Liver (tissue), 9 donors: ENCODE data around the gene THOC2. TPM values are rescaled to one million over a fixed set of nuclear protein-coding genes. Genes with fewer than 3 reads are reported as not detected.

ENCODE experiments used
- DNase-seq: peaks from one replicate; pipeline ENCODE4 v3.0.0-alpha.2; 2017; ENCODE audit warnings: low spot score
- H3K27ac ChIP-seq, 2 donors: one replicate each; pipeline ENCODE4 v1.7.0; 2013; ENCODE audit warnings: inconsistent platforms in 2 of 2, low read length in 2 of 2, control low read depth in 1 of 2, low read depth in 1 of 2, mild to moderate bottlenecking in 1 of 2
- H3K27me3 ChIP-seq, 4 donors: one replicate each; pipeline versions ENCODE4 v1.6.1 to v1.7.0; 2013; ENCODE audit warnings: low read length in 3 of 4, inconsistent platforms in 1 of 4, mild to moderate bottlenecking in 1 of 4, moderate library complexity in 1 of 4; ENCODE audit not compliant: control insufficient read depth in 4 of 4, insufficient read depth in 4 of 4
- H3K36me3 ChIP-seq, 4 donors: one replicate each; pipeline versions ENCODE4 v1.6.1 to v1.7.0; 2013; ENCODE audit warnings: low read length in 3 of 4, mild to moderate bottlenecking in 3 of 4, low read depth in 1 of 4, moderate library complexity in 1 of 4; ENCODE audit not compliant: control insufficient read depth in 4 of 4, insufficient read depth in 3 of 4
- H3K4me1 ChIP-seq, 4 donors: one replicate each; pipeline versions ENCODE4 v1.6.1 to v1.7.0; 2013; ENCODE audit warnings: low read length in 3 of 4, mild to moderate bottlenecking in 3 of 4, moderate library complexity in 1 of 4; ENCODE audit not compliant: control insufficient read depth in 4 of 4, insufficient read depth in 4 of 4
- H3K4me3 ChIP-seq, 3 donors: one replicate each; pipeline versions ENCODE4 v1.6.1 to v1.7.0; 2013; ENCODE audit warnings: low read length in 3 of 3, control low read depth in 1 of 3, low read depth in 1 of 3, mild to moderate bottlenecking in 1 of 3
- H3K9ac ChIP-seq, 2 donors: one replicate each; pipeline ENCODE4 v1.7.0; 2013; ENCODE audit warnings: low read length in 2 of 2, mild to moderate bottlenecking in 2 of 2, moderate library complexity in 2 of 2, control low read depth in 1 of 2, low read depth in 1 of 2
- H3K9me3 ChIP-seq, 4 donors: one replicate each; pipeline versions ENCODE4 v1.6.1 to v1.7.0; 2013; ENCODE audit warnings: low read length in 3 of 4; ENCODE audit not compliant: control insufficient read depth in 4 of 4
- EGR1 ChIP-seq, 2 donors: IDR thresholded peaks; 2 replicates each; pipeline ENCODE4 v1.6.1; 2016 to 2018; ENCODE audit warnings: antibody characterized with exemption in 2 of 2, low read depth in 2 of 2
- FOXA1 ChIP-seq: IDR thresholded peaks from 2 replicates; pipeline ENCODE4 v1.6.1; 2016; ENCODE audit warnings: antibody characterized with exemption
- FOXA2 ChIP-seq: IDR thresholded peaks from 2 replicates; pipeline ENCODE4 v1.6.1; 2016; ENCODE audit warnings: antibody characterized with exemption
- GABPA ChIP-seq, 2 donors: IDR thresholded peaks in 1 of 2; conservative IDR thresholded peaks in 1 of 2; 2 replicates each; pipeline ENCODE4 v1.6.1; 2016; ENCODE audit warnings: antibody characterized with exemption in 2 of 2, mild to moderate bottlenecking in 1 of 2, moderate library complexity in 1 of 2
- HNF4A ChIP-seq, 2 donors: conservative IDR thresholded peaks; 2 replicates each; pipeline ENCODE4 v1.6.1; 2016; ENCODE audit warnings: antibody characterized with exemption in 2 of 2, mild to moderate bottlenecking in 2 of 2
- HNF4G ChIP-seq: IDR thresholded peaks from 2 replicates; pipeline ENCODE4 v1.6.1; 2016; ENCODE audit warnings: antibody characterized with exemption
- JUND ChIP-seq, 2 donors: IDR thresholded peaks; 2 replicates each; pipeline ENCODE4 v1.6.1; 2016; ENCODE audit warnings: antibody characterized with exemption in 2 of 2
- NR2F2 ChIP-seq: IDR thresholded peaks from 2 replicates; pipeline ENCODE4 v1.6.1; 2016; ENCODE audit warnings: antibody characterized with exemption
- RAD21 ChIP-seq, 2 donors: IDR thresholded peaks; 2 replicates each; pipeline ENCODE4 v1.6.1; 2016; ENCODE audit warnings: antibody characterized with exemption in 2 of 2, mild to moderate bottlenecking in 2 of 2
- RXRA ChIP-seq, 2 donors: IDR thresholded peaks; 2 replicates each; pipeline ENCODE4 v1.6.1; 2017 to 2018; ENCODE audit warnings: antibody characterized with exemption in 2 of 2, mild to moderate bottlenecking in 1 of 2
- SP1 ChIP-seq: IDR thresholded peaks from 2 replicates; pipeline ENCODE4 v1.6.1; 2018; ENCODE audit warnings: antibody characterized with exemption, mild to moderate bottlenecking
- TAF1 ChIP-seq: conservative IDR thresholded peaks from 2 replicates; pipeline ENCODE4 v1.6.1; 2016; ENCODE audit warnings: antibody characterized with exemption, mild to moderate bottlenecking
- YY1 ChIP-seq: IDR thresholded peaks from 2 replicates; pipeline ENCODE4 v1.6.1; 2016; ENCODE audit warnings: antibody characterized with exemption, mild to moderate bottlenecking
- WGBS: extraction: QIAGEN DNeasy Blood & Tissue Kit; methylation state at CpG from one replicate; pipeline ENCODE4 v1.1.7; 2013; 5-methylcytosine and 5-hydroxymethylcytosine counted together
- polyA plus RNA-seq, 2 donors: library from polyadenylated mRNA; stranded (reverse) in 1 of 2; unstranded in 1 of 2; fragments of 200-250 nt in 1 of 2; fragments of >200 nt in 1 of 2; fragmentation: Nextera tagmentation in 1 of 2; extraction: Ambion mirVana in 1 of 2; gene quantifications; one replicate each; pipeline versions ENCODE4 v1.2.1 to v1.2.3, GENCODE V29; 2013 to 2015
- total RNA-seq, 2 donors: library from RNA; depleted of rRNA; stranded (reverse); fragments of >200 nt; gene quantifications; one replicate each; pipeline ENCODE4 v1.2.3, GENCODE V29; 2014
- TF ChIP-seq, protein P1 (sequence below): IDR thresholded peaks from 2 replicates; pipeline ENCODE4 v1.6.1; 2016; ENCODE audit warnings: antibody characterized with exemption
- TF ChIP-seq, protein P2 (sequence below): fragments of 150-350 bp; IDR thresholded peaks from 2 replicates; pipeline ENCODE4 v1.5.1; 2017; ENCODE audit warnings: improper control_type of control experiment, low read depth, low read length; ENCODE audit not compliant: missing input control
- TF ChIP-seq, protein P3 (sequence below): IDR thresholded peaks from 2 replicates; pipeline ENCODE4 v1.6.1; 2016; ENCODE audit warnings: antibody characterized with exemption
- TF ChIP-seq, protein P4 (sequence below): IDR thresholded peaks from 2 replicates; pipeline ENCODE4 v1.6.1; 2016; ENCODE audit warnings: antibody characterized with exemption
- donor health status: healthy.
- donor health status: healthy.
- donor health status: healthy.
- donor health status: healthy.
- donor health status: healthy.

The THOC2 gene
- total and polyA plus RNA-seq, 4 donors: 10.6 to 55.9 (median 40.7) TPM

DNA sequence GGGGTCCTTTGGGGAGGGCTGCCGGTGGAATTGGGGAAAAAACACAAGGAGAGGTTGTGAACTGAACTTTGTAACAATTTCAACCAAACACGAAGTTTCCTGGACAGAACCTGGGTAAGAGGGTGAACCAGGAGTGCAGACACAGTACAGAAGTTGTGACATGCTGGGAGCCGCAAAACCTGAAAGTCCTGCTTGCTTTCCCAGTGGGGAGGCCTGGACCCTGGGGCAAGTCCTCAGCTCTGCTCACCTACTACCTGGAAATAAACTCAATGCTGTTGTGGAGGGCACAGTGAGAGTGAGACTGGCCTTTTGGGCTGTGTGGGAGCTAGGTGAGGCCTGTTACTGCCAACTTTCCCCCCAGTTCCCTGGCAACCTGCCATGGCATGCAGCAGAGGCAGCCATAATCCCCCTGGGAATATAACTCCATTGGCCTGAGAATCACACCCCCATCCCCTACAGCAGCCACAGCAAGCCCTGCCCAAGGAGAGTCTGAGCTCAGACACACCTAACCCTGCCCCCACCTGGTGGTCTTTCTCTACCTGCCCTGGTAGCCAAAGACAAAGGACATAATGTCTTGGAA lies 162.8 kb downstream of the THOC2 start:
- DNase-seq: no peak
- WGBS: 81% methylated on average over 3 of the region's 3 CpGs
- Histone ChIP-seq H3K9me3 (peaks cover 0 to 3% (median 0%) of the 10 kb centered on the region in 4 donors), H3K4me3 (no peak overlapping the region), H3K27me3 (peaks cover 0 to 2% (median 0%) of the 10 kb centered on the region in 4 donors), H3K4me1 (no peaks in the 10 kb centered on the region), H3K36me3 (no peaks in the 10 kb centered on the region), H3K27ac (no peak overlapping the region), H3K9ac (no peak overlapping the region)
- TF ChIP-seq, protein P1, sequence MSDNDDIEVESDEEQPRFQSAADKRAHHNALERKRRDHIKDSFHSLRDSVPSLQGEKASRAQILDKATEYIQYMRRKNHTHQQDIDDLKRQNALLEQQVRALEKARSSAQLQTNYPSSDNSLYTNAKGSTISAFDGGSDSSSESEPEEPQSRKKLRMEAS: no peak
- no peak for TF ChIP-seq GABPA (IDR thresholded peaks at IDR 0.05 in 1 of 2, conservative IDR thresholded peaks at IDR 0.05 in 1 of 2)
- TF ChIP-seq, protein P2, sequence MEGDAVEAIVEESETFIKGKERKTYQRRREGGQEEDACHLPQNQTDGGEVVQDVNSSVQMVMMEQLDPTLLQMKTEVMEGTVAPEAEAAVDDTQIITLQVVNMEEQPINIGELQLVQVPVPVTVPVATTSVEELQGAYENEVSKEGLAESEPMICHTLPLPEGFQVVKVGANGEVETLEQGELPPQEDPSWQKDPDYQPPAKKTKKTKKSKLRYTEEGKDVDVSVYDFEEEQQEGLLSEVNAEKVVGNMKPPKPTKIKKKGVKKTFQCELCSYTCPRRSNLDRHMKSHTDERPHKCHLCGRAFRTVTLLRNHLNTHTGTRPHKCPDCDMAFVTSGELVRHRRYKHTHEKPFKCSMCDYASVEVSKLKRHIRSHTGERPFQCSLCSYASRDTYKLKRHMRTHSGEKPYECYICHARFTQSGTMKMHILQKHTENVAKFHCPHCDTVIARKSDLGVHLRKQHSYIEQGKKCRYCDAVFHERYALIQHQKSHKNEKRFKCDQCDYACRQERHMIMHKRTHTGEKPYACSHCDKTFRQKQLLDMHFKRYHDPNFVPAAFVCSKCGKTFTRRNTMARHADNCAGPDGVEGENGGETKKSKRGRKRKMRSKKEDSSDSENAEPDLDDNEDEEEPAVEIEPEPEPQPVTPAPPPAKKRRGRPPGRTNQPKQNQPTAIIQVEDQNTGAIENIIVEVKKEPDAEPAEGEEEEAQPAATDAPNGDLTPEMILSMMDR: no peak
- no peak for TF ChIP-seq NR2F2
- TF ChIP-seq, protein P3, sequence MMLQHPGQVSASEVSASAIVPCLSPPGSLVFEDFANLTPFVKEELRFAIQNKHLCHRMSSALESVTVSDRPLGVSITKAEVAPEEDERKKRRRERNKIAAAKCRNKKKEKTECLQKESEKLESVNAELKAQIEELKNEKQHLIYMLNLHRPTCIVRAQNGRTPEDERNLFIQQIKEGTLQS: no peak
- TF ChIP-seq HNF4A (conservative IDR thresholded peaks at IDR 0.05): no peak
- no peak for TF ChIP-seq YY1

DNA sequence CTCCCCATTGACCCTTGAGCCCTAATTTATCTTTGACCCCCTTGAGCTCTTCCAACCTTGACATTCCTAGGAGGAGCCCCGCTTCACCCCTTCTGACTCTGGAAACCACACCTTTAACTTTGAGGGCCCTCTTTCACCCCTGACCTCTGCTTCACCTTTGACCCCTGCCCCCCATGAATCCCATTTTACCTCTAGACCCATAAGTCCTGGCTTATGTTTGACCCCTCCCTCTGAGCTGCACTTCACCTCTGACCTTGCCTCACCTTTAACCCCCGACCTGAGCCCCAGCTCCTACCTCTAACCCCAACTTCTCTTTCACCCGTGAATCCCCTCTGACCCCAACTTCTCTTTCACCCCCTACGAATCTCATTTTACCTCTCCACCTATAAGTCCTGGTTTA lies 169.7 kb downstream of the THOC2 start:
- H3K27ac ChIP-seq: no peak overlapping the region
- H3K4me3 ChIP-seq: no peak overlapping the region
- TF ChIP-seq NR2F2 (peak; percentile 90), RAD21 (IDR thresholded peaks at IDR 0.05) (no peak)
- TF ChIP-seq, protein P3: no peak
- no peak overlapping the region for H3K9ac ChIP-seq
- H3K27me3 ChIP-seq: no peaks in the 10 kb centered on the region
- no peak for DNase-seq
- no peaks in the 10 kb centered on the region for H3K36me3 ChIP-seq
- 94% methylated on average over 4 of the region's 4 CpGs for WGBS
- H3K4me1 ChIP-seq: no peaks in the 10 kb centered on the region
- no peaks in the 10 kb centered on the region for H3K9me3 ChIP-seq

DNA sequence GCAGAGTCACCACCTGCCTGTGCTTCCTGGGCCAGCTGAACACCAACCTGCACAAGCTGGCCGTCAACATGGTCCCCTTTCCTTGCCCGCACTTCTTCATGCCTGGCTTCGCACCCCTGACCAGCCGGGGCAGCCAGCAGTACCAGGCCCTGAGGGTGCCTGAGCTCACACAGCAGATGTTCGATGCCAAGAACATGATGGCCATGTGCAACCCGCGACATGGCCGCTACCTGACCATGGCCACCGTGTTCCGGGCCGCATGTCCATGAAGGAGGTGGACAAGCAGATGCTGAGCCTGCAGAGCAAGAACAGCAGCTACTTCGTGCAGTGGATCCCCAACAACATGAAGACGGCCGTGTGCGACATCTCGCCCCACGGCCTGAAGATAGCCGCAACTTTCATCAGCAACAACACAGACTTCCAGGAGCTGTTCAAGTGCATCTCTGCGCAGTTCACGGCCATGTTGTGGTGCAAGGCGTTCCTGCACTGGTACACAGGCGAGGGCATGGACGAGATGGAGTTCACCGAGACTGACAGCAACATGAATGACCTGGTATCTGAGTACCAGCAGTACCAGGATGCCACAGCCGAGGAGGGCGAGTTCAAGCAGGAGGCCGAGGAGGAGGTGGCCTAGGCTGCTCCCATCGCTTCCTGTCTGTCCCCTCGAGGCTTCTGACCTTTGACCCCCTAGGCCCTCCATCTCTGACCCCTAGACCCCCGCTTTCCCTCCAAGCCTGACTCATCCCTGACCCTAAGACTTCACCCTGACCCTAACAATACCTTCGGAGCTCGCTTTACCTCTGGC lies 170.3 kb downstream of the THOC2 start:
- Histone ChIP-seq H3K9ac (no peak overlapping the region), H3K36me3 (no peaks in the 10 kb centered on the region), H3K9me3 (no peaks in the 10 kb centered on the region), H3K4me3 (no peak overlapping the region), H3K27ac (no peak overlapping the region), H3K4me1 (no peaks in the 10 kb centered on the region), H3K27me3 (no peaks in the 10 kb centered on the region)
- WGBS: 96% methylated on average over 32 of the region's 32 CpGs
- no peak for DNase-seq
- no peak for TF ChIP-seq FOXA2
- TF ChIP-seq, protein P2: no peak
- TF ChIP-seq RAD21 (IDR thresholded peaks at IDR 0.05): no peak
- TF ChIP-seq TAF1: no peak
- TF ChIP-seq FOXA1: no peak
- TF ChIP-seq EGR1 (IDR thresholded peaks at IDR 0.05; ENCODE audit: low read depth in 2 of 2): no peak
- TF ChIP-seq, protein P4, sequence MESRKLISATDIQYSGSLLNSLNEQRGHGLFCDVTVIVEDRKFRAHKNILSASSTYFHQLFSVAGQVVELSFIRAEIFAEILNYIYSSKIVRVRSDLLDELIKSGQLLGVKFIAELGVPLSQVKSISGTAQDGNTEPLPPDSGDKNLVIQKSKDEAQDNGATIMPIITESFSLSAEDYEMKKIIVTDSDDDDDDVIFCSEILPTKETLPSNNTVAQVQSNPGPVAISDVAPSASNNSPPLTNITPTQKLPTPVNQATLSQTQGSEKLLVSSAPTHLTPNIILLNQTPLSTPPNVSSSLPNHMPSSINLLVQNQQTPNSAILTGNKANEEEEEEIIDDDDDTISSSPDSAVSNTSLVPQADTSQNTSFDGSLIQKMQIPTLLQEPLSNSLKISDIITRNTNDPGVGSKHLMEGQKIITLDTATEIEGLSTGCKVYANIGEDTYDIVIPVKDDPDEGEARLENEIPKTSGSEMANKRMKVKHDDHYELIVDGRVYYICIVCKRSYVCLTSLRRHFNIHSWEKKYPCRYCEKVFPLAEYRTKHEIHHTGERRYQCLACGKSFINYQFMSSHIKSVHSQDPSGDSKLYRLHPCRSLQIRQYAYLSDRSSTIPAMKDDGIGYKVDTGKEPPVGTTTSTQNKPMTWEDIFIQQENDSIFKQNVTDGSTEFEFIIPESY: no peak
- TF ChIP-seq SP1: no peak
- no peak for TF ChIP-seq NR2F2
- TF ChIP-seq JUND (IDR thresholded peaks at IDR 0.05): no peak
- TF ChIP-seq HNF4G: no peak
- TF ChIP-seq YY1: no peak
- TF ChIP-seq, protein P3: no peak
- TF ChIP-seq RXRA (IDR thresholded peaks at IDR 0.05): no peak
- TF ChIP-seq GABPA (IDR thresholded peaks at IDR 0.05 in 1 of 2, conservative IDR thresholded peaks at IDR 0.05 in 1 of 2): no peak
- TF ChIP-seq, protein P1: no peak
- TF ChIP-seq HNF4A (conservative IDR thresholded peaks at IDR 0.05): no peak
